HG03378 (cell line): ENCODE data around the gene TM4SF5.

Experiments
- ATAC-seq: cut with Tn5 transposase; IDR thresholded peaks from one replicate; pipeline ENCODE4 v1.9.1; 2021; ENCODE audit warnings: mild to moderate bottlenecking, moderate library complexity; ENCODE audit not compliant: unreplicated experiment

Gene TM4SF5

DNA sequence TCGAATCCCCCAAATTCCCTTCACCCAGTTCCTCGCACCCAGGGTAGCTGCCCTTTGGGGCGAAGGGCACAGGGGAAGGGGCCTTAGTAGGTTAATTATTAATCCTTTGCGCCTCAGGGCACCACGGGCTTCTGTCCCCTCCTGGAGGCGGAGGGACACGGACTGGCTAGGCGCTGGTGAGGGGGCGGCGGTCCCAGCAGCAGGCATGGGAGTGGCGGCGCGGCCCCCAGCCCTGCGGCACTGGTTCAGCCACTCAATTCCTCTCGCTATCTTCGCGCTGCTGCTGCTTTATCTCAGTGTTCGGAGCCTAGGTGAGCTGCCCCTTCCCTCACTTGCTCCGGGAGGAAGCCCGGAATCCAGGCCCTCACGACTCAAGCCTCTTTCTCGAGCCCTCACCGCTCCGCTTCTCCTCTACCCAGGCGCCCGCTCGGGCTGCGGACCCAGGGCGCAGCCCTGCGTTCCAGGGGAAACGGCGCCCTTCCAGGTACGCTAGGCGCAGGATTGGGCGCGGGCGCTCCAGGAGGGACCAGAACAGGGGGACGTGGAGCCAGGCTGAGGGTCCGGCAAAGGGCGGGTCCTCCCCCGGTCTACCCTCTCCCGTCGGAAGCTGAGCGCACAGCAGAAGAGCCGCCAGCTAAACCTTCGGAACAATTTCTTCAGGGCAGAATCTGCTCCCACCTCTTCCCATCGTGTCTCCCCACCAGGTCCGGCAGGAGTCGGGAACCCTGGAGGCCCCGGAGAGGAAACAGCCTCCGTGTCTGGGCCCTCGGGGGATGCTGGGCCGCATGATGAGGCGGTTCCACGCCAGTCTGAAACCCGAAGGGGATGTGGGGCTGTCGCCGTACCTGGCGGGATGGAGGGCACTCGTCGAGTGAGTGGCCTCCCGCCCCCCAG is 17.4 kb downstream of the TM4SF5 start, which contains the start of gene GLTPD2:
GLTPD2 (plus strand) TSS at position 158 of the 894 bp plus-strand sequence; CDS start at position 206, 48 bp downstream.
- no peak for ATAC-seq

GRCh38 chr17:4789701-4789950 is 17.9 kb downstream of the TM4SF5 start:
- no peak for ATAC-seq

GRCh38 chr17:4789951-4790704 is 18.4 kb downstream of the TM4SF5 start:
- ATAC-seq: peak; percentile 63

- no peak for ATAC-seq
Measured at GRCh38 chr17:4790705-4791088, 19.0 kb downstream of the TM4SF5 start.

DNA sequence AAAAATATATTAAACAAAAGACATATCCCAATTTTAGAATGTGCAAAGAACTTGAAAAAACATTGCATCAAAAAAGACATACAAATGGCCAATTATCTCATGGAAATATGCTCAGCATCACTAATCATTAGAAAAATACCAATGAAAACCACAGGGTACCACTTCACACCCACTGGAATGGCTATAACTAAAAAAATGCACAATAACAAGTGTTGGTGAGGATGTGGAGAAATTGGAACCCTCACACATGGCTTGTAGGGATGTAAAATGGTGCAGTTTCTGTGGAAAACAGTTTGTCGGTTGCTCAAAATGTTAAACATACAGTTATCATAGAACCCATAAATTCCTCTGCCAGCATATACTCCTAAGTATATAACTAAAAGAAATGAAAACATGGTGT is 23.5 kb downstream of the TM4SF5 start:
- no peak for ATAC-seq

- no peak for ATAC-seq
Measured at GRCh38 chr17:4796552-4796920, 24.9 kb downstream of the TM4SF5 start.

DNA sequence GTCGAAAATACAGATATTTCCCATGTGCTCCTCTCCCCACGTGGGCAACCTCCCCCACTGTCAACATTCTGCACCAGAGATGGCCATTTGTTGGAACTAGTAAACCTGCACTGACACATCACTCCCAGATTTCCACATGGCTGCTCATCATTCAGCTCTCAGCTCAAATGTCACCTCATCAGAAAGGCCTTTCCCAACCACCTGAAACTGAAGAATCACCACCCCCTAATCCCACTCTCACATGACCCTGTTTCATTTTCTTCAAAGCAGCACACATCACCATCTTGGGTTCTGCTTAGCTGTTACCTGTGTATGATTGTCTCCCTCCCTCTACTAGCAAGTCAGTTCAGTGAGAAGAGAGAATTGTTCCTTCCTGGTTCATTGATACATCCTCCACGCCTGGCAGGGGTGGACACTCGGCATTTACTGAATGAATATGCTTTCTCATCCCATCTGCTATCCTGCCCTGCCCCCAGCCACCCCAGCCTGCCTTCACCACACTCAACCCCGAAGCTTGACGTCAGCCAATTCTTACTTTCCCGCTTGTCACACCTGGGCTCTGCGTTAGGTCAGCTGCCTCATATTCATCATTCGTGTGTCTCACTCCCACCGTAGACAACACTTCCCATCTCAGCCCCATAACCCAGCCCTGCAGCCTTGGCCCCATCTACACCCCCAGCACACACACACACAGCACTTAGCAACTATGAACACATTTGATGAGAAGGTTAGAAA is 28.9 kb downstream of the TM4SF5 start:
- ATAC-seq: no peak

GRCh38 chr17:4802228-4802627 is 30.5 kb downstream of the TM4SF5 start, which contains the start of gene C17orf114:
Gene C17orf114 (minus strand): TSS chr17:4802328.
- no peak for ATAC-seq

DNA sequence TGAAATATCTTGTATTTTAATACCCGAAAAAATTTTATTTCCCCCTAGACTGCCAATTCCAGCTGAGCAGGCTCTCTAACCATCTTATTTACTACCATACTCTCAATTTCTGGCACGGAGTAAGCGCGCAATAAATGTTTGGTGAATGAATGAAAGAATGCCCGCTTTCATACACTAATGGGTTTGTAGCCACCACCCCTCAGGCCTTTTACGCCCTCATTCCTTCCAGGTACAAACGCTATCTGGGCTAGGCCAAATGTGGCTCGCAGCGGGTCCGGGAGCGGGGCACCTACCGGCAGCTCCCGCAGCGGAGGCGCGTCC is 34.7 kb downstream of the TM4SF5 start:
- no peak for ATAC-seq

DNA sequence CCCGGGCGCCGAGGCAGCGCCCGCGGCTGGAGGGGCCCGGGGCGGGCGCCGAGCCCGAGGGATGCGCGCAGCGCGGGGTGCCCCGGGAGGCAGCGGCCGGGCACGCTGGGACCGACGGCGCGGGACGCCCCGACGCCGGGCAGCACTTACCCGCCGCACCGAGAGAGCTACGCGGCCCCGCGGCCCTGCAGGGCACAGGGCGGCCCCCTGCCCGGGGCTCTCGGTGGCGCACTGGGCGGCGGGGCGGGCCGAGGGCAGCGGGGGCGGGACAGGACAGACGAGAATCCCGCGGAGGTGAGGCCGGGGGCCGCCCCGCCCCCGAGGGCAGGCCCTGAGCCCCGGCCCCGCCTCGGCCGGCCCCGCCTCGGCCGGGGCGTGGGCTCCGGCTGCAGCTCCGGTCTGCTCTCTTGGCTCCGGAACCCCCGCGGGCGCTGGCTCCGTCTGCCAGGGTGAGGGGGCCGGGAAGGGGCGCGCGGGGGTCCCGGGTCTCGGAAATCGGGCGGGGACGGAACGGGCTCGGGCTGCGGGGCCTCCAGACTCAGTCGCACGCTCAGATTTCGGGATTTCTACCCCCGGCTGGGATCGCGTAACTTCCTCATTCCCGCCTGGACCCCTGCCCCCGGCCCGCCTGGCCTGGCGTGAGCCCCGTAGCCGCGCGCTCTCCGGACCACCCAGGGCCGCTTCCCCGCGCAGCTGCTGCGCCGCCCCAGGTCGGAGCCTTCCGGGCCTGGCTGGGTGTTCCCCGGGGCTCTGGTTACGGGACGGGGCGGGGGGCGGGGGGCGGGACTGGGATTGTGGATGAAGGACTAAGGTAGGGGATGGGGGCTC is 35.3 kb downstream of the TM4SF5 start, which contains the start of gene PLD2:
PLD2 (plus strand) TSS at position 376 of the 828 bp plus-strand sequence. CDS start 621 bp downstream, outside the sequence.
- ATAC-seq: no peak

- ATAC-seq: no peak
Measured at GRCh38 chr17:4807605-4808377, 36.1 kb downstream of the TM4SF5 start.

GRCh38 chr17:4808378-4808767 is 36.7 kb downstream of the TM4SF5 start:
- no peak for ATAC-seq

DNA sequence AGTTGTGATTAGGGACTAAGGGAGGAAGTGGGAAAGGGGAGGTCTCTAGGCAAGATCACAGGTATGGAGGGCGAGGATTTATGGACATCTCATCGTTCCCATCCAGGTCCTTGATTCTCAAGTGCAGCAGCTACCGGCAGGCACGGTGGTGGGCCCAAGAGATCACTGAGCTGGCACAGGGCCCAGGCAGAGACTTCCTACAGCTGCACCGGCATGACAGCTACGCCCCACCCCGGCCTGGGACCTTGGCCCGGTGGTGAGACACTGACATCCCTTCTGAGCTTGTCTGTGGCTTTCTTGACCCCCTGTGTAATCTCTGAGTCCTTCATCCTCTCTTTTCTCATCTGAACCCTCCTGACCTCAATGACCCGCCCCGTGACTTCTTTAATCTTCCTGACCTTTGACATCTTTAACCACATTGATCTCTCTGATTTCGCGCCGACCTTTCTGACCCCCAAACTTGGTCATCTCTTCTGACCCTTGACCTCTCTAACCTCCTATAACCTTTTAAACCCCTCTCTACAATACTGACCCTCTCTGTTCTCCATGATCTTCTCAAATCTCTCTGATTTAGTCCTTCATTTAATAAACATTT is 39.1 kb downstream of the TM4SF5 start:
- ATAC-seq: no peak

GRCh38 chr17:4811471-4811870 is 39.8 kb downstream of the TM4SF5 start:
- no peak for ATAC-seq

DNA sequence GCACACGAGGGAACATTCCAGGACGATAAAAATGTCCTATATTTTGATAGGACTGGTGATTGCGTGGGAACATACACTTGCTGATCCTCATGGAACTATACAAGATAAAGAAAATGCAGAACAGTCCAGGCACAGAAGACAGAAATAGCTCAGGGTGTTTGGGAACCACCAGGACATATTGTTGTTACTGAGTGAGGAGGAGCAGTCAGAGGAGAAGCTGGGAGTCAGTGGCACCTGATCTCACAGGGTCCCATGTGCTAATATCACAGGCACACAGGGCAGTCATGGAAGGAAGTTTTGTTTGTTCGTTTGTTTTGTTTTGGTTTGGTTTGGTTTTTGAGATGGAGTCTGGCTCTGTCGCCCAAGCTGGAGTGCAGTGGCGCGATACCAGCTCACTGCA is 41.0 kb downstream of the TM4SF5 start:
- ATAC-seq: no peak

DNA sequence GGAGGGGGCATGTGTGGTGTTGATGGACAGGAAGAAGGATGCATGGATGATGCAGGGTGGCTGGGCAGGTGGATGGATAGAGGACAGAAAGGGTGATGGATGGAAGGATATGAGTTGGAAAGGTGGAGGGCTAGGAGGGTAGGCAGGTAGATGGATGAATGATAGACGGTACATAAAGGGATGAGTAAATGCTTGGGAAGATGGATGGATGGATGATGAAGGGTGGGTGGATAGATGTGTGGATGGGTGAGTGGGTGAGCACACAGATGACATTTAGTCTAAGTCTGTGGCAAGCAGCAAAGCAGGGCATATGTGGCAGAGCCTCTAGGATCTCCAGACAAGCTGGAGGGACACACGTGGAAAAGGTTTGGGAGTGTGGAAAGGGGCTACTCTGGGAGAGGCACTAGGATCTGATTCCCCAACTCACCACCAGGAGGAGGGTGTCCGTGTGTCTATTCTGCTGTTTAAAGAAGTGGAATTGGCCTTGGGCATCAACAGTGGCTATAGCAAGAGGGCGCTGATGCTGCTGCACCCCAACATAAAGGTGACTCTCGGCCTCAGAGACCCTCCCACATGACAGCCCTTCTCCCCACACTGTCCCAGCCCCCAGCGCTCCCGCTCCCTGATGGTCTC is 43.5 kb downstream of the TM4SF5 start:
- no peak for ATAC-seq

GRCh38 chr17:4816826-4817225 is 45.1 kb downstream of the TM4SF5 start:
- no peak for ATAC-seq

- no peak for ATAC-seq
Measured at GRCh38 chr17:4818276-4818675, 46.6 kb downstream of the TM4SF5 start.

DNA sequence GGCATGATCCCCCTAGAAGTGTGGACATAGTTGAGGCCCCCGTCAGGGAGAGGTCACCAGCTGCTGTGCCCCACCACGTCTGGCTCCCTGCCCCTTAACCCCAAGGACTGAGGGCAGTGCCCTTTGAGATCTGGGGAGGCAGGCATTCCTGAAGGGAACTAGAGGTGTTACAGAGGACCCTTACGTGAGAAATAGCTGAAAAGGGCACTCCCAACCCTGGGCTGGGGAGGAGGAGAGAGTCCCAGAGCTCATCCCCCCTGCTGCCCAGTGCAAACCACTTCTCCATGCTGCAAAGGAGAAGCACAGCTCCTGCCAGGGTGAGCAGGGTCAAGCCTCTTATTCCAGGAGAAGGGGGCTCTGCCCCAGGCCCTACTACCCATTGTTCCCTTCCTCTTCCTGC is 51.1 kb downstream of the TM4SF5 start:
- ATAC-seq: no peak
